B cell (primary cell): ENCODE measurements around the gene DCLK1. TPM values are rescaled to one million over a fixed set of nuclear protein-coding genes. Genes with fewer than 3 reads are reported as not detected.

Source experiments
- ATAC-seq: fragments of 200-7000 bp; cut with Tn5 transposase; one replicate; pipeline ENCODE4 v1.10.0; 2021; ENCODE audit warnings: low read depth, mild to moderate bottlenecking, moderate number of reproducible peaks, moderate library complexity
- CTCF ChIA-PET: fragments of 350-600 bp; sonication (Branson Sonifier 250); formaldehyde crosslinking; loops from one replicate; lab custom pipeline; 2021; ENCODE audit warnings: antibody characterized with exemption, inconsistent platforms; lab: Charles Lee
- POLR2A ChIA-PET: fragments of 350-600 bp; sonication (Branson Sonifier 250); formaldehyde crosslinking; loops from one replicate; lab custom pipeline; 2021; ENCODE audit warnings: antibody characterized with exemption; lab: Charles Lee
- DNase-seq: peaks from one replicate; pipeline ENCODE4 v3.0.0; 2013
- H2AFZ ChIP-seq: 2 replicates; pipeline ENCODE4 v1.6.1; 2012; ENCODE audit warnings: mild to moderate bottlenecking, low read depth, low read length; ENCODE audit not compliant: insufficient read depth, poor library complexity, severe bottlenecking
- H3K27ac ChIP-seq, 2 donors: 1 replicate in 1 of 2; 2 replicates in 1 of 2; pipeline ENCODE4 v1.5.1; 2012 to 2013; ENCODE audit warnings: low read length in 2 of 2, mild to moderate bottlenecking in 2 of 2, moderate library complexity in 1 of 2
- H3K27me3 ChIP-seq, 4 experiments: fragments of 200-600 bp in 1 of 4; sonication (generic) in 1 of 4; replicated peaks in 1 of 4; 1 replicate in 2 of 4; 2 replicates in 2 of 4; pipeline versions ENCODE4 v1.6.1 to v1.7.0; 2013 to 2016; ENCODE audit warnings: low read length in 3 of 4, mild to moderate bottlenecking in 2 of 4, mixed read lengths in 1 of 4, moderate library complexity in 1 of 4; ENCODE audit not compliant: insufficient read depth in 4 of 4, control insufficient read depth in 3 of 4; ENCODE audit errors: control extremely low read depth in 1 of 4
- H3K36me3 ChIP-seq, 2 experiments: replicated peaks in 1 of 2; 1 replicate in 1 of 2; 2 replicates in 1 of 2; pipeline versions ENCODE4 v1.6.1 to v1.7.1; 2013; ENCODE audit warnings: low read length in 1 of 2; ENCODE audit not compliant: insufficient read depth in 2 of 2, control insufficient read depth in 1 of 2; ENCODE audit errors: control extremely low read depth in 1 of 2, extremely low read depth in 1 of 2
- H3K4me1 ChIP-seq, 2 donors: fragments of 200-600 bp in 1 of 2; sonication (generic) in 1 of 2; 1 replicate in 1 of 2; 2 replicates in 1 of 2; pipeline versions ENCODE4 v1.5.1 to v1.6.1; 2013 to 2017; ENCODE audit warnings: low read length in 2 of 2; ENCODE audit not compliant: control insufficient read depth in 2 of 2, insufficient read depth in 2 of 2
- H3K4me2 ChIP-seq: replicated peaks from 2 replicates; pipeline ENCODE3; 2012; ENCODE audit warnings: mild to moderate bottlenecking, low read depth, low read length; ENCODE audit not compliant: poor library complexity, severe bottlenecking
- H3K4me3 ChIP-seq, 5 experiments: fragments of 200-600 bp in 1 of 5; sonication (generic) in 1 of 5; 1 replicate in 3 of 5; 2 replicates in 2 of 5; pipeline versions ENCODE4 v1.5.1 to v1.7.0; 2011 to 2016; ENCODE audit warnings: low read length in 4 of 5, mild to moderate bottlenecking in 4 of 5, low read depth in 2 of 5, control low read depth in 1 of 5, moderate library complexity in 1 of 5; ENCODE audit not compliant: insufficient read depth in 1 of 5; ENCODE audit errors: control extremely low read depth in 1 of 5, extremely low read depth in 1 of 5
- H3K79me2 ChIP-seq: fragments of 200-600 bp; sonication (generic); one replicate; pipeline ENCODE4 v1.6.0; 2016; ENCODE audit warnings: low read length; ENCODE audit not compliant: control insufficient read depth, insufficient read depth
- H3K9ac ChIP-seq: fragments of 200-600 bp; sonication (generic); 2 replicates; pipeline ENCODE4 v1.6.1; 2017; ENCODE audit warnings: mild to moderate bottlenecking, low read length, moderate library complexity
- H3K9me3 ChIP-seq, 3 donors: one replicate each; pipeline versions ENCODE4 v1.6.1 to v1.7.1; 2013; ENCODE audit warnings: low read length in 2 of 3; ENCODE audit not compliant: control insufficient read depth in 2 of 3, insufficient read depth in 1 of 3; ENCODE audit errors: control extremely low read depth in 1 of 3
- H4K20me1 ChIP-seq: 2 replicates; pipeline ENCODE4 v1.6.0; 2012; ENCODE audit warnings: mild to moderate bottlenecking, low read length; ENCODE audit not compliant: insufficient read depth, control insufficient read depth, poor library complexity, severe bottlenecking
- H3K27ac Mint-ChIP-seq: one replicate; pipeline ENCODE4 v1.8.0; 2021; ENCODE audit warnings: mixed read lengths
- H3K27me3 Mint-ChIP-seq: one replicate; pipeline ENCODE4 v1.8.0; 2021; ENCODE audit warnings: mixed read lengths
- H3K4me1 Mint-ChIP-seq: one replicate; pipeline ENCODE4 v1.8.0; 2021; ENCODE audit warnings: mixed read lengths
- H3K4me3 Mint-ChIP-seq: one replicate; pipeline ENCODE4 v1.8.0; 2021; ENCODE audit warnings: mixed read lengths
- H3K9me3 Mint-ChIP-seq: one replicate; pipeline ENCODE4 v1.8.0; 2022; ENCODE audit warnings: mixed read lengths; ENCODE audit not compliant: insufficient read depth
- CTCF ChIP-seq: fragments of 200-600 bp; IDR thresholded peaks from one replicate; pipeline ENCODE4 v1.8.0; 2022; ENCODE audit warnings: antibody characterized with exemption, mild to moderate bottlenecking
- EZH2 ChIP-seq: IDR thresholded peaks from 2 replicates; pipeline ENCODE4 v1.6.1; 2012; ENCODE audit warnings: borderline replicate concordance, low read depth, mild to moderate bottlenecking, moderate library complexity, low read length; ENCODE audit not compliant: insufficient read depth, poor library complexity, severe bottlenecking
- WGBS: methylation state at CpG from one replicate; pipeline ENCODE4 v1.1.5; 2013; ENCODE audit warnings: missing lambda C conversion rate; ENCODE audit not compliant: insufficient coverage; 5-methylcytosine and 5-hydroxymethylcytosine counted together
- intact Hi-C: fragments of 100-400 bp; cut with micrococcal nuclease; formaldehyde crosslinking; loops from one replicate; pipeline ENCODE4 v1.10.0; 2022
- polyA plus RNA-seq: library from polyadenylated mRNA; depleted of rRNA; stranded (reverse); fragments of >200 nt; gene quantifications from 2 replicates; pipeline ENCODE4 v1.2.3, GENCODE V29; 2012
- total RNA-seq, 2 donors: library from RNA; stranded (reverse); fragments of 120-200 nt in 1 of 2; gene quantifications; 1 replicate in 1 of 2; 2 replicates in 1 of 2; pipeline versions ENCODE4 v1.2.3 to v1.2.4, GENCODE V29; 2013 to 2022

DCLK1 gene
- total and polyA plus RNA-seq, 2 donors (not counting 1 experiment from before 2014, with no cell fraction given): not detected

- H3K4me1 ChIP-seq: no peaks in the 10 kb centered on the region
- H4K20me1 ChIP-seq: no peaks in the 10 kb centered on the region
- Mint-ChIP-seq H3K27ac (no peak overlapping the region), H3K9me3 (no peaks in the 10 kb centered on the region), H3K27me3 (no peaks in the 10 kb centered on the region), H3K4me3 (no peak overlapping the region), H3K4me1 (no peaks in the 10 kb centered on the region)
- no peak overlapping the region for H3K9ac ChIP-seq
- no peak for DNase-seq
- H3K4me2 ChIP-seq: no peak overlapping the region
- intact Hi-C loops: no loop called here
- 48% methylated on average over 5 of the region's 13 CpGs for WGBS
- no peak overlapping the region for H2AFZ ChIP-seq
- no peaks in the 10 kb centered on the region for H3K79me2 ChIP-seq
- CTCF ChIA-PET: no interaction called here
- H3K27me3 ChIP-seq: no peaks in the 10 kb centered on the region
- ATAC-seq: no peak
- TF ChIP-seq CTCF: no peak
- no peak for TF ChIP-seq EZH2
- POLR2A ChIA-PET: no interaction called here
- peaks cover 0 to 3% (median 0%) of the 10 kb centered on the region in 3 donors for H3K9me3 ChIP-seq
- H3K27ac ChIP-seq: no peak overlapping the region
- no peaks in the 10 kb centered on the region for H3K36me3 ChIP-seq
- no peak overlapping the region for H3K4me3 ChIP-seq
Measured at GRCh38 chr13:35917252-35917941, 213.8 kb downstream of the DCLK1 start.

- no peak overlapping the region for H3K9ac ChIP-seq
- intact Hi-C loops: no loop called here
- H3K27ac ChIP-seq: no peak overlapping the region
- no peak overlapping the region for H2AFZ ChIP-seq
- Mint-ChIP-seq H3K27me3 (no peaks in the 10 kb centered on the region), H3K9me3 (no peaks in the 10 kb centered on the region), H3K4me3 (no peak overlapping the region), H3K4me1 (no peaks in the 10 kb centered on the region), H3K27ac (no peak overlapping the region)
- 89% methylated on average over 1 of the region's 2 CpGs for whole genome bisulfite sequencing
- DNase-seq (no peak), ATAC-seq (no peak)
- H3K36me3 ChIP-seq: no peaks in the 10 kb centered on the region
- TF ChIP-seq EZH2 (no peak), CTCF (no peak)
- no peak overlapping the region for H3K4me2 ChIP-seq
- H3K4me3 ChIP-seq: no peak overlapping the region
- ChIA-PET CTCF (no interaction called here), POLR2A (no interaction called here)
- no peaks in the 10 kb centered on the region for H3K27me3 ChIP-seq
- no peaks in the 10 kb centered on the region for H3K79me2 ChIP-seq
- H4K20me1 ChIP-seq: no peaks in the 10 kb centered on the region
- H3K9me3 ChIP-seq: peaks cover 0 to 8% (median 0%) of the 10 kb centered on the region in 3 donors
- H3K4me1 ChIP-seq: no peaks in the 10 kb centered on the region
Measured at GRCh38 chr13:35916146-35916545, 215.0 kb downstream of the DCLK1 start.
